OCI-LY1 (cell line): Measurements from ENCODE around the gene PLPPR4.

Source experiments
- EZH2 ChIP-seq: fragments of 200-600 bp; sonication (generic), shearing (Covaris generic); IDR thresholded peaks from 2 replicates; pipeline ENCODE4 v1.8.0; 2017; ENCODE audit warnings: borderline replicate concordance, mixed run types, mild to moderate bottlenecking, antibody characterized with exemption, low read length, moderate library complexity, mixed read lengths
- TF ChIP-seq, protein P1 (sequence below): fragments of 200-600 bp; sonication (generic), shearing (Covaris generic); IDR thresholded peaks from 2 replicates; pipeline ENCODE4 v1.5.1; 2017; ENCODE audit warnings: mild to moderate bottlenecking, antibody characterized with exemption, low read length, moderate library complexity, mixed read lengths

DNA sequence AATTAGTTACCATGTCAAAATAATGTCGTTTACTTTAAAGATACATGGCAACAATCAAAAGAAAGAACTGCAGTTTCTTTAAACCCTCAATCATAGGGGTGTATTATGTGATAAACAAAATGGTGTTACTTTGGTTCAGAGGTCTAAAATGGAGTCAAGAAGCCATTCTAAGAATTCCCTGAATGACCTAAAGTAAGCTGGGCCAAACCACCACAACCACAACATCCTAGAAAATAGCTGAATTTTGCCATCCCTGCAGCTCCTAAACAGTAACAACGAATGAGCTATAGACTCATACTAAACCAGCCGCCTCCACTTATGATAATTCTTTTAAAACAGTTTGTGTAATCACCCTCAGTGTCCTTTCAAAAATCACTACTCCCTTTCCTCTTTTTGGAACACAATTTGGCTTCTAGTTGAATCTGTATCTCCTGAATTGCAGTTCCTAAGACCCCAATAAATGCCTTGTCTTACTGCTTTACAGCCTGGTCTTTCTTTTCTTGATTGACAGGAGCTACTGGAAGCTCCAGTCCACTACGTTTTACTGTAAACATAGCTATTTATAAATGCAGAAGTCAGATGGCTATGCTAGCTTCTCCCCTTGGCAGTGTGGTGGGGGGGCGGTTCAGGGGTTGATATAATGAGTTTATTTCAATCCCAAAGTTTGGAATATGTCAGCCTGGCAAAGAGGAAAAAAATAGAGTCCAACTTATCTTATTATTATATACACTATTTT, 84.3 kb downstream of the PLPPR4 start:
- TF ChIP-seq EZH2, result no peak
- TF ChIP-seq, protein P1, sequence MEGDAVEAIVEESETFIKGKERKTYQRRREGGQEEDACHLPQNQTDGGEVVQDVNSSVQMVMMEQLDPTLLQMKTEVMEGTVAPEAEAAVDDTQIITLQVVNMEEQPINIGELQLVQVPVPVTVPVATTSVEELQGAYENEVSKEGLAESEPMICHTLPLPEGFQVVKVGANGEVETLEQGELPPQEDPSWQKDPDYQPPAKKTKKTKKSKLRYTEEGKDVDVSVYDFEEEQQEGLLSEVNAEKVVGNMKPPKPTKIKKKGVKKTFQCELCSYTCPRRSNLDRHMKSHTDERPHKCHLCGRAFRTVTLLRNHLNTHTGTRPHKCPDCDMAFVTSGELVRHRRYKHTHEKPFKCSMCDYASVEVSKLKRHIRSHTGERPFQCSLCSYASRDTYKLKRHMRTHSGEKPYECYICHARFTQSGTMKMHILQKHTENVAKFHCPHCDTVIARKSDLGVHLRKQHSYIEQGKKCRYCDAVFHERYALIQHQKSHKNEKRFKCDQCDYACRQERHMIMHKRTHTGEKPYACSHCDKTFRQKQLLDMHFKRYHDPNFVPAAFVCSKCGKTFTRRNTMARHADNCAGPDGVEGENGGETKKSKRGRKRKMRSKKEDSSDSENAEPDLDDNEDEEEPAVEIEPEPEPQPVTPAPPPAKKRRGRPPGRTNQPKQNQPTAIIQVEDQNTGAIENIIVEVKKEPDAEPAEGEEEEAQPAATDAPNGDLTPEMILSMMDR, result no peak
